NCI-H82 treated with DMSO at 0.1 percent for 48 hours (cell line): ENCODE data around the gene CCNG1.
"Not testable (repeated sequence)": the region's sequence is repeated elsewhere in the genome, so short reads cannot be mapped to it uniquely, and the experiment has no call there.

Source experiments
- DNase-seq: peaks from one replicate; lab custom pipeline; 2025; ENCODE audit not compliant: unreplicated experiment; lab: John Stamatoyannopoulos, UW

Gene CCNG1

GRCh38 chr5:163440954-163441353 lies 3.6 kb downstream of the CCNG1 start:
- DNase-seq = no peak

GRCh38 chr5:163444526-163444925 lies 7.1 kb downstream of the CCNG1 start:
- no peak for DNase-seq

- no peak for DNase-seq
These were observed 8.0 kb downstream of the CCNG1 start for GRCh38 chr5:163445345-163445744.

- no peak for DNase-seq
These were observed 9.8 kb downstream of the CCNG1 start for GRCh38 chr5:163447191-163447590.

GRCh38 chr5:163447875-163448274 lies 10.5 kb downstream of the CCNG1 start:
- DNase-seq = no peak

- no peak for DNase-seq
These were observed 11.1 kb downstream of the CCNG1 start for GRCh38 chr5:163448491-163448890.

- DNase-seq = no peak
These were observed 14.1 kb downstream of the CCNG1 start for GRCh38 chr5:163451489-163451888.

- DNase-seq = no peak
These were observed 16.3 kb downstream of the CCNG1 start for GRCh38 chr5:163453705-163454104.

- DNase-seq = not testable (repeated sequence)
These were observed 18.0 kb downstream of the CCNG1 start for GRCh38 chr5:163455406-163455805.

GRCh38 chr5:163456029-163456589 lies 18.7 kb downstream of the CCNG1 start:
- no peak for DNase-seq

GRCh38 chr5:163456840-163457239 lies 19.4 kb downstream of the CCNG1 start:
- DNase-seq = no peak

- no peak for DNase-seq
These were observed 21.5 kb downstream of the CCNG1 start for GRCh38 chr5:163458778-163459385.

GRCh38 chr5:163459462-163459818 lies 22.0 kb downstream of the CCNG1 start:
- no peak for DNase-seq

GRCh38 chr5:163459819-163460561 lies 22.6 kb downstream of the CCNG1 start, which contains the start of gene NUDCD2:
TSS of gene NUDCD2 (minus strand) at chr5:163460102. CDS start at chr5:163460050, 52 bp downstream.
- peak; percentile 91 for DNase-seq

GRCh38 chr5:163460562-163461171 lies 23.3 kb downstream of the CCNG1 start, which contains the start of gene HMMR:
TSS of gene HMMR (plus strand) at chr5:163460632. CDS start at chr5:163460693, 61 bp downstream.
- DNase-seq = peak; percentile 49

- no peak for DNase-seq
These were observed 25.7 kb downstream of the CCNG1 start for GRCh38 chr5:163463063-163463435.

GRCh38 chr5:163467682-163468081 lies 30.3 kb downstream of the CCNG1 start:
- DNase-seq = no peak

GRCh38 chr5:163473635-163474243 lies 36.3 kb downstream of the CCNG1 start:
- no peak for DNase-seq

GRCh38 chr5:163475411-163475810 lies 38.0 kb downstream of the CCNG1 start:
- DNase-seq = no peak

- DNase-seq = no peak
These were observed 41.0 kb downstream of the CCNG1 start for GRCh38 chr5:163478126-163478981.

- no peak for DNase-seq
These were observed 41.5 kb downstream of the CCNG1 start for GRCh38 chr5:163478982-163479271.
